ENCODE results near the gene PDE7B.

PDE7B gene

DNA sequence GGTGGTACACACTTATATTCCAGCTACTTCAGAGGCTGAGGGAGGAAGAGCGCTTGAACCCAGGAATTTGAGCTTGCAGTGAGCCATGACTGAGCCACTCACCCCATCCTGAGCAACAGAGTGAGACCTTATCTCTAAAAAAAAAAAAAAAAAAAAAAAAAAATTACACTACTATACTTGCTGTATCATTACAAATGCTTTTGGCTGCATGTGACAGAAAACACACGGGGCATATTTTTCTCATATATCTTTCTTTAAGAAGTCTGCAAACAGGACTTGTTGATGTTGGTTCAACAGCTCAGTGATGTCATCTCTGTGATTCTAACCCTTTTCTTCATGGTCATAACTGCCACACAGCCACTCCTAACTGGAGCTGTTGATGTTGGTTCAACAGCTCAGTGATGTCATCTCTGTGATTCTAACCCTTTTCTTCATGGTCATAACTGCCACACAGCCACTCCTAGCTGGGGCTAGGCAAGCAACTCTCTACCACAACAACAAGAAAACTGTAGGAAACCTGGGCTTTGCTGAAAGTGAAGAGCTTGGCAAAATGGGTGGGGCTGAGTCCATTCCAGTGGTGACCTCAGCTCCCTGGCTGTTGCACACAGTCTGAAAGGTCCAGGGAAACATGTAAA is 378.8 kb downstream of the PDE7B start:
- Histone ChIP-seq H3K9ac (ENCODE audit: low read length) (no peak overlapping the region), H3K36me3 (replicated peaks; ENCODE audit: insufficient read depth, low read length) (no peaks in the 10 kb centered on the region), H3K4me3 (ENCODE audit: low read length) (no peak overlapping the region), H3K79me2 (ENCODE audit: low read length) (no peaks in the 10 kb centered on the region), H3K9me3 (replicated peaks; ENCODE audit: insufficient read depth, low read length) (no peaks in the 10 kb centered on the region), H3K4me1 (ENCODE audit: low read length) (peaks cover 5% of the 10 kb centered on the region; the same call in 1 of the 2 replicates), H4K20me1 (ENCODE audit: insufficient read depth, low read length) (no peaks in the 10 kb centered on the region), H3K9me2 (replicated peaks; ENCODE audit: insufficient read depth, low read length) (no peaks in the 10 kb centered on the region), H3K27ac (ENCODE audit: low read length) (no peak overlapping the region), H3K4me2 (ENCODE audit: low read depth, low read length) (no peak overlapping the region), H3K27me3 (replicated peaks; ENCODE audit: insufficient read depth, low read length) (no peaks in the 10 kb centered on the region), H3F3A (ENCODE audit: insufficient read depth, low read length) (no peaks in the 10 kb centered on the region), H2AFZ (ENCODE audit: low read length) (no peak overlapping the region)
- TF ChIP-seq, protein P1, sequence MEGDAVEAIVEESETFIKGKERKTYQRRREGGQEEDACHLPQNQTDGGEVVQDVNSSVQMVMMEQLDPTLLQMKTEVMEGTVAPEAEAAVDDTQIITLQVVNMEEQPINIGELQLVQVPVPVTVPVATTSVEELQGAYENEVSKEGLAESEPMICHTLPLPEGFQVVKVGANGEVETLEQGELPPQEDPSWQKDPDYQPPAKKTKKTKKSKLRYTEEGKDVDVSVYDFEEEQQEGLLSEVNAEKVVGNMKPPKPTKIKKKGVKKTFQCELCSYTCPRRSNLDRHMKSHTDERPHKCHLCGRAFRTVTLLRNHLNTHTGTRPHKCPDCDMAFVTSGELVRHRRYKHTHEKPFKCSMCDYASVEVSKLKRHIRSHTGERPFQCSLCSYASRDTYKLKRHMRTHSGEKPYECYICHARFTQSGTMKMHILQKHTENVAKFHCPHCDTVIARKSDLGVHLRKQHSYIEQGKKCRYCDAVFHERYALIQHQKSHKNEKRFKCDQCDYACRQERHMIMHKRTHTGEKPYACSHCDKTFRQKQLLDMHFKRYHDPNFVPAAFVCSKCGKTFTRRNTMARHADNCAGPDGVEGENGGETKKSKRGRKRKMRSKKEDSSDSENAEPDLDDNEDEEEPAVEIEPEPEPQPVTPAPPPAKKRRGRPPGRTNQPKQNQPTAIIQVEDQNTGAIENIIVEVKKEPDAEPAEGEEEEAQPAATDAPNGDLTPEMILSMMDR (IDR thresholded peaks at IDR 0.05; ENCODE audit: low read length) = no peak
- no peak for TF ChIP-seq EZH2 (optimal IDR thresholded peaks at IDR 0.05; ENCODE audit: low read depth, low read length)
- TF ChIP-seq EZH2phosphoT487 (IDR thresholded peaks at IDR 0.05; ENCODE audit: low read length) = no peak
- DNase-seq = no peak

DNA sequence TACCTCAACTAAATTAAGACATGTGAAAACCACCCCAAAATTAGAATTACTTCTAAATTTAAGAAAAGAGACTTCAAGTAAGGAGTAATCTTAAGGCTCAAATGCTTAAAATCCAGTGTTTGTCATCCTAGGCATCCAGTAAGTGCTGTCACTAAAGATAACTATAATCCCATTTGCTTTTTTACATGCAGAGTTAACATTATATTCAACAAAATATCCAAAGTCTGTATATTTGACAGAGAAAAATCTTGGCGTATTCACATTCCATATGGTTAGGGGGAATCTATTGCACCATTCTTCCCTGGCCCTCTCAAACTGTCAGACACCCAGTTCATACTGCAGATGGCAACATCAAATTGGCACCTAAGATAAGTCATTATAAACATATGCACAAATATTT is 381.2 kb downstream of the PDE7B start:
- H3K27me3 ChIP-seq (replicated peaks; ENCODE audit: insufficient read depth, low read length) = no peaks in the 10 kb centered on the region
- H3K27ac ChIP-seq (ENCODE audit: low read length) = no peak overlapping the region
- H3K36me3 ChIP-seq (replicated peaks; ENCODE audit: insufficient read depth, low read length) = no peaks in the 10 kb centered on the region
- no peak overlapping the region for H3K4me3 ChIP-seq (ENCODE audit: low read length)
- no peaks in the 10 kb centered on the region for H4K20me1 ChIP-seq (ENCODE audit: insufficient read depth, low read length)
- no peaks in the 10 kb centered on the region for H3K9me2 ChIP-seq (replicated peaks; ENCODE audit: insufficient read depth, low read length)
- H3K4me2 ChIP-seq (ENCODE audit: low read depth, low read length) = no peak overlapping the region
- no peak overlapping the region for H3K9ac ChIP-seq (ENCODE audit: low read length)
- no peaks in the 10 kb centered on the region for H3K79me2 ChIP-seq (ENCODE audit: low read length)
- no peaks in the 10 kb centered on the region for H3K9me3 ChIP-seq (replicated peaks; ENCODE audit: insufficient read depth, low read length)
- DNase-seq = no peak
- no peak overlapping the region for H2AFZ ChIP-seq (ENCODE audit: low read length)
- TF ChIP-seq EZH2phosphoT487 (IDR thresholded peaks at IDR 0.05; ENCODE audit: low read length) = no peak
- H3K4me1 ChIP-seq (ENCODE audit: low read length) = no peaks in the 10 kb centered on the region
- no peaks in the 10 kb centered on the region for H3F3A ChIP-seq (ENCODE audit: insufficient read depth, low read length)

DNA sequence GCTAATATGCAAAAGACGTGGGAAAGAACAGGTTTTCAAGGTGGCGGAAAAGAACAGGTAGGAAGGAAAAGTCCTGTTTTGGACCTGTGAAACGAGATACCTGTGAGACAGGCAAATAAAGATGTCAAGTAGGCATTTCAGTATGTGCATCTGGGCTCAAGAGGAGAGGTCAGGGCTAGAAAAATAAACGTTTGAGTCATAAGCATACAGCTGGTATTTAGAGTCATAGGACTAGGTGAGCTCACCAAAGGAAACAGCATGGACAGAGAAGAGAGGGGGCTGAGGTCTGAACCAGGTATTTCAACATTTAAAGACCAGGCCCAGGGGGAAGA is 383.7 kb downstream of the PDE7B start:
- Histone ChIP-seq H3K27me3 (replicated peaks; ENCODE audit: insufficient read depth, low read length) (no peaks in the 10 kb centered on the region), H3K4me1 (ENCODE audit: low read length) (no peaks in the 10 kb centered on the region), H3F3A (ENCODE audit: insufficient read depth, low read length) (no peaks in the 10 kb centered on the region), H3K27ac (ENCODE audit: low read length) (no peak overlapping the region), H3K36me3 (replicated peaks; ENCODE audit: insufficient read depth, low read length) (no peaks in the 10 kb centered on the region), H4K20me1 (ENCODE audit: insufficient read depth, low read length) (no peaks in the 10 kb centered on the region), H2AFZ (ENCODE audit: low read length) (no peak overlapping the region), H3K4me3 (ENCODE audit: low read length) (no peak overlapping the region), H3K4me2 (ENCODE audit: low read depth, low read length) (no peak overlapping the region), H3K9ac (ENCODE audit: low read length) (no peak overlapping the region), H3K9me3 (replicated peaks; ENCODE audit: insufficient read depth, low read length) (no peaks in the 10 kb centered on the region), H3K9me2 (replicated peaks; ENCODE audit: insufficient read depth, low read length) (no peaks in the 10 kb centered on the region), H3K79me2 (ENCODE audit: low read length) (no peaks in the 10 kb centered on the region)
- TF ChIP-seq, protein P1 (IDR thresholded peaks at IDR 0.05; ENCODE audit: low read length) = no peak
- TF ChIP-seq EZH2phosphoT487 (IDR thresholded peaks at IDR 0.05; ENCODE audit: low read length) (no peak), EZH2 (optimal IDR thresholded peaks at IDR 0.05; ENCODE audit: low read depth, low read length) (no peak)
- no peak for DNase-seq

DNA sequence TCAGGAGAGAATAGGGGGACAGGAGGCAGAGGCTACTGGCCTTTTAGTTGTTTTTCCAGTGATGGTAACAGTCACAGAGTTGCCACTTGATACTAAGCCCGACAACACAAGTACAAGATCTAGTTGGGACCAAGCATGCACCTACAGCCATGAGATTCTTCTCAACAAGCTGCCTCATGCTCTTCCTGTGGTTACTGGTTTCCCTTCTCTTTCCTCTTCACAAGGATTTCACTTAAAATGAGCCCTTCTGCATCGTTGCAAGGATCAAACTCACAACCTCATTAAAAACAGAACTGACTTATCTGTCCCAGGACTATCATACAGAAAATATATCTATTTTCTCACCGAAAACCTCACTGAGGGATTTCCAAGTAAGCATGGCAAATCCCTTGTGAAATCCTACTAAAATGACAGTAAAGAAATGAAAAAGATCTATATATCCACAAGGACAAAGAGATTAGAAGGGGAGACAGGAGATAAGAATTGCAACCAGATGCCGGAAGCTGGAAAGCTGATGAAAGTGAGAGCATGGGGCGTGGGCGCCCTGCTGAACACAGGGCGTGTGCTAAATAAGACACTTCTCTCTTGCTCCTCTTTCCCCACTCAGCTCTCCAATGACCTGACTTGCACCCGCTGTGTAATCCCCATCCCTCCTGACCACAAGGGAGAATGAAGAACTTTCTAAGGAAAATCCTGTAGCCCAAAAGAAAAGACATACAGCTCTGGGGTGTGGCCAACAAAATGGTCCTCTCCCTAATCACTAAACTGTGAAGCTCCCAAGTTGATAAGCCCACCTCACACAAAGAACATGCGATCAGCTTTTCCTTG is 385.2 kb downstream of the PDE7B start:
- DNase-seq = no peak
- Histone ChIP-seq H3K9ac (ENCODE audit: low read length) (no peak overlapping the region), H3K4me3 (ENCODE audit: low read length) (no peak overlapping the region), H2AFZ (ENCODE audit: low read length) (no peak overlapping the region), H3K4me1 (ENCODE audit: low read length) (no peaks in the 10 kb centered on the region), H3K79me2 (ENCODE audit: low read length) (no peaks in the 10 kb centered on the region), H3K9me3 (replicated peaks; ENCODE audit: insufficient read depth, low read length) (no peaks in the 10 kb centered on the region), H3F3A (ENCODE audit: insufficient read depth, low read length) (no peaks in the 10 kb centered on the region), H3K9me2 (replicated peaks; ENCODE audit: insufficient read depth, low read length) (no peaks in the 10 kb centered on the region), H3K27ac (ENCODE audit: low read length) (no peak overlapping the region), H3K36me3 (replicated peaks; ENCODE audit: insufficient read depth, low read length) (no peaks in the 10 kb centered on the region), H3K4me2 (ENCODE audit: low read depth, low read length) (no peak overlapping the region), H4K20me1 (ENCODE audit: insufficient read depth, low read length) (no peaks in the 10 kb centered on the region), H3K27me3 (replicated peaks; ENCODE audit: insufficient read depth, low read length) (no peaks in the 10 kb centered on the region)
- no peak for TF ChIP-seq EZH2 (optimal IDR thresholded peaks at IDR 0.05; ENCODE audit: low read depth, low read length)
- TF ChIP-seq, protein P1 (IDR thresholded peaks at IDR 0.05; ENCODE audit: low read length) = no peak
- no peak for TF ChIP-seq EZH2phosphoT487 (IDR thresholded peaks at IDR 0.05; ENCODE audit: low read length)

Measured in MM.1S (cell line).